SK-N-SH (cell line): ENCODE measurements around the gene ATP8B1. TPM values are rescaled to one million over a fixed set of nuclear protein-coding genes. Genes with fewer than 3 reads are reported as not detected.
"Not testable (repeated sequence)": the region's sequence is repeated elsewhere in the genome, so short reads cannot be mapped to it uniquely, and the experiment has no call there.

Experiments
- CTCF ChIA-PET: fragments of 300-600, 350-600 bp; formaldehyde crosslinking; extraction: SDS; loops from one replicate; lab custom pipeline; 2021; lab: Yijun Ruan, JAX
- POLR2A ChIA-PET: fragments of 350-600 bp; sonication (Branson Sonifier 250); formaldehyde crosslinking; extraction: SDS; loops from one replicate; lab custom pipeline; 2020; ENCODE audit warnings: antibody characterized with exemption, inconsistent platforms; lab: Yijun Ruan, JAX
- DNase-seq: peaks from one replicate; pipeline ENCODE4 v3.0.0; 2012
- H2AFZ ChIP-seq: fragments of 200-600 bp; sonication (generic); 2 replicates; pipeline ENCODE4 v1.8.1; 2016; ENCODE audit warnings: antibody characterized with exemption, mild to moderate bottlenecking, low read depth
- H3F3A ChIP-seq: fragments of 200-600 bp; sonication (generic); replicated peaks from 2 replicates; pipeline ENCODE3; 2016; ENCODE audit warnings: antibody characterized with exemption, mild to moderate bottlenecking; ENCODE audit not compliant: insufficient read depth
- H3K27ac ChIP-seq, 2 experiments: fragments of 200-500 bp in 1 of 2; fragments of 200-600 bp in 1 of 2; sonication (Bioruptor generic) in 1 of 2; sonication (generic), shearing (Covaris generic) in 1 of 2; 2 replicates each; pipeline versions ENCODE4 v1.5.1 to v1.6.1; 2014 to 2016; ENCODE audit warnings: low read depth in 2 of 2, inconsistent platforms in 1 of 2, low read length in 1 of 2, mild to moderate bottlenecking in 1 of 2, mixed read lengths in 1 of 2
- H3K27me3 ChIP-seq: fragments of 200-600 bp; sonication (generic), shearing (Covaris generic); 2 replicates; pipeline ENCODE4 v1.6.1; 2016; ENCODE audit warnings: mixed run types; ENCODE audit not compliant: insufficient read depth
- H3K36me3 ChIP-seq, 2 experiments: fragments of 200-500 bp in 1 of 2; fragments of 200-600 bp in 1 of 2; sonication (Bioruptor generic) in 1 of 2; sonication (generic) in 1 of 2; replicated peaks in 1 of 2; 2 replicates each; pipeline versions ENCODE3 to v1.5.1; 2014 to 2016; ENCODE audit warnings: low read length in 1 of 2, mild to moderate bottlenecking in 1 of 2; ENCODE audit not compliant: insufficient read depth in 2 of 2, control insufficient read depth in 1 of 2
- H3K4me1 ChIP-seq, 2 experiments: fragments of 200-500 bp in 1 of 2; fragments of 200-600 bp in 1 of 2; sonication (Bioruptor generic) in 1 of 2; sonication (generic), shearing (Covaris generic) in 1 of 2; 2 replicates each; pipeline versions ENCODE4 v1.5.1 to v1.6.1; 2014 to 2016; ENCODE audit warnings: low read depth in 1 of 2, low read length in 1 of 2, mixed run types in 1 of 2; ENCODE audit not compliant: insufficient read depth in 2 of 2, control insufficient read depth in 1 of 2
- H3K4me2 ChIP-seq: fragments of 200-600 bp; sonication (generic), shearing (Covaris generic); 2 replicates; pipeline ENCODE4 v1.6.1; 2017; ENCODE audit warnings: mixed run types
- H3K4me3 ChIP-seq, 2 experiments: fragments of 200-500 bp in 1 of 2; fragments of 200-600 bp in 1 of 2; sonication (Bioruptor generic) in 1 of 2; sonication (generic), shearing (Covaris generic) in 1 of 2; 2 replicates each; pipeline versions ENCODE4 v1.5.1 to v1.8.1; 2014 to 2016; ENCODE audit warnings: low read depth in 2 of 2, inconsistent platforms in 1 of 2, low read length in 1 of 2, mild to moderate bottlenecking in 1 of 2, mixed read lengths in 1 of 2, moderate library complexity in 1 of 2
- H3K79me2 ChIP-seq: fragments of 200-600 bp; sonication (generic); 2 replicates; pipeline ENCODE4 v1.8.1; 2017; ENCODE audit warnings: mild to moderate bottlenecking; ENCODE audit not compliant: insufficient read depth
- H3K9ac ChIP-seq: fragments of 200-600 bp; sonication (generic); 2 replicates; pipeline ENCODE4 v1.6.1; 2017; ENCODE audit warnings: mixed run types
- H3K9me2 ChIP-seq: fragments of 200-600 bp; sonication (generic); 2 replicates; pipeline ENCODE4 v1.6.1; 2017; ENCODE audit warnings: mixed run types
- H3K9me3 ChIP-seq: fragments of 200-600 bp; sonication (generic); 2 replicates; pipeline ENCODE4 v1.6.1; 2017; ENCODE audit warnings: mixed run types, mild to moderate bottlenecking, moderate library complexity
- H4K20me1 ChIP-seq: fragments of 200-600 bp; sonication (generic); 2 replicates; pipeline ENCODE4 v1.6.1; 2017; ENCODE audit warnings: mild to moderate bottlenecking, mixed run types; ENCODE audit not compliant: insufficient read depth
- EP300 ChIP-seq, 2 experiments: IDR thresholded peaks; 2 replicates each; pipeline versions ENCODE4 v1.4.0 to v1.6.1; 2012; ENCODE audit warnings: borderline replicate concordance in 1 of 2, low read depth in 1 of 2, low read length in 1 of 2
- FOXM1 ChIP-seq: IDR thresholded peaks from 2 replicates; pipeline ENCODE4 v1.4.0; 2012; ENCODE audit warnings: low read depth, mild to moderate bottlenecking
- GABPA ChIP-seq: IDR thresholded peaks from 2 replicates; pipeline ENCODE4 v1.4.0; 2012; ENCODE audit warnings: low read depth, mild to moderate bottlenecking
- GATA2 ChIP-seq: sonication (generic); formaldehyde crosslinking; IDR thresholded peaks from 2 replicates; pipeline ENCODE4 v1.5.0; 2020; ENCODE audit warnings: mild to moderate bottlenecking, missing genetic modification reagents
- MAX ChIP-seq: IDR thresholded peaks from 2 replicates; pipeline ENCODE4 v1.4.0; 2012; ENCODE audit warnings: low read depth
- MEF2A ChIP-seq: IDR thresholded peaks from 2 replicates; pipeline ENCODE4 v1.4.0; 2012; ENCODE audit warnings: low read depth, borderline replicate concordance
- TAF1 ChIP-seq: IDR thresholded peaks from 2 replicates; pipeline ENCODE4 v1.6.1; 2012; ENCODE audit warnings: low read depth, mild to moderate bottlenecking, low read length, moderate library complexity, borderline replicate concordance
- TCF12 ChIP-seq: IDR thresholded peaks from 2 replicates; pipeline ENCODE4 v1.4.0; 2012
- TEAD4 ChIP-seq: IDR thresholded peaks from 2 replicates; pipeline ENCODE4 v1.4.0; 2012; ENCODE audit warnings: mild to moderate bottlenecking, borderline replicate concordance; ENCODE audit not compliant: insufficient read depth
- YY1 ChIP-seq: IDR thresholded peaks from 2 replicates; pipeline ENCODE4 v1.4.0; 2012; ENCODE audit warnings: low read depth, mild to moderate bottlenecking
- WGBS: methylation state at CpG from one replicate; pipeline ENCODE4 v1.1.6; 2017; ENCODE audit warnings: low lambda C conversion rate; 5-methylcytosine and 5-hydroxymethylcytosine counted together
- polyA plus RNA-seq, 3 experiments: library from polyadenylated mRNA; depleted of rRNA; stranded (reverse); fragments of >200 nt; gene quantifications; 2 replicates each; pipeline ENCODE4 v1.2.3, GENCODE V29; 2012

The ATP8B1 gene
- polyA plus RNA-seq, 1 of the 3 experiments (the other 2 are of a cell fraction), result 43.8 TPM

GRCh38 chr18:57738078-57738477, 65.0 kb downstream of the ATP8B1 start (continued):
- no peak for TF ChIP-seq FOXM1

- Histone ChIP-seq H3K27ac (peak overlapping the region in 1 of 2 experiments; percentile 47; a peak in 2 of 4 replicates), H2AFZ (no peak overlapping the region), H3K9ac (no peak overlapping the region), H3K9me2 (no peaks in the 10 kb centered on the region), H3K79me2 (peaks cover 96% of the 10 kb centered on the region), H3K9me3 (no peaks in the 10 kb centered on the region), H3K27me3 (no peaks in the 10 kb centered on the region), H3K4me2 (peak overlapping the region; percentile 39; the same call in 1 of the 2 replicates), H4K20me1 (peaks cover 33% of the 10 kb centered on the region), H3K4me3 (no peak overlapping the region), H3F3A (peaks cover 26% of the 10 kb centered on the region), H3K36me3 (peaks cover 0 to 16% of the 10 kb centered on the region in 2 experiments), H3K4me1 (peaks cover 0 to 22% of the 10 kb centered on the region in 2 experiments; a peak in 2 of 4 replicates)
- ChIA-PET POLR2A (no interaction called here), CTCF (no interaction called here)
- no peak for TF ChIP-seq GATA2 (CRISPR knock-in tag)
- TF ChIP-seq MEF2A, result no peak
- TF ChIP-seq MAX, result peak; percentile 70
- TF ChIP-seq GABPA, result 0 out of 2 replicates have a peak, but pooled peaks have one; percentile 19
- TF ChIP-seq TAF1, result no peak
- peak; percentile 30; the same call in 1 of the 2 replicates for TF ChIP-seq TCF12
- TF ChIP-seq EP300 (IDR thresholded peaks at IDR 0.05; ENCODE audit: borderline replicate concordance in 1 of 2, low read depth in 1 of 2, low read length in 1 of 2), result no peak
- 44% methylated on average over 8 of the region's 8 CpGs for WGBS
- no peak for DNase-seq
Measured at GRCh38 chr18:57737400-57738060, 65.6 kb downstream of the ATP8B1 start.

DNA sequence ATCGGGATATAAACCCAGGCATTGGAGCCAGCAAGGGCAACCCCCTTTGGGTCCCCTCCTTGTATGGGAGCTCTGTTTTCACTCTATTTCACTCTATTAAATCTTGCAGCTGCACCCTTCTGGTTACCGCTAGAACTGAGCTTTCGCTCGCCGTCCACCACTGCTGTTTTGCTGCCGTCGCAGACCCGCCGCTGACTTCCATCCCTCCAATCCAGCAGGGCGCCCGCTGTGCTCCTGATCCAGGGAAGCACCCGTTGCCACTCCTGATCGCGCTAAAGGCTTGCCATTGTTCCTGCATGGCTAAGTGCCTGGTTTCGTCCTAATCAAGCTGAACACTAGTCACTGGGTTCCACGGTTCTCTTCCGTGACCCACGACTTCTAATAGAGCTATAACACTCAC, 68.1 kb downstream of the ATP8B1 start:
- POLR2A ChIA-PET, H3K9me3 ChIP-seq, H3K4me3 ChIP-seq, H3K27ac ChIP-seq, H3K4me2 ChIP-seq, DNase-seq, H3K27me3 ChIP-seq, H3K9me2 ChIP-seq, H2AFZ ChIP-seq, CTCF ChIA-PET, H3K9ac ChIP-seq: not testable (repeated sequence)
- 98% methylated on average over 18 of the region's 18 CpGs for WGBS
- Histone ChIP-seq H3K79me2 (peaks cover 92% of the 10 kb centered on the region), H3F3A (peaks cover 42% of the 10 kb centered on the region), H4K20me1 (peaks cover 27% of the 10 kb centered on the region), H3K4me1 (peaks cover 0 to 18% of the 10 kb centered on the region in 2 experiments; a peak in 2 of 4 replicates), H3K36me3 (peaks cover 2 to 19% of the 10 kb centered on the region in 2 experiments)

GRCh38 chr18:57733861-57734260, 69.3 kb downstream of the ATP8B1 start:
- CTCF ChIA-PET, result interaction anchor here (0.9 kb wide), 1 partner anchor 172 kb away, joined by 3 read pairs; no protein-coding TSS in a partner anchor
- POLR2A ChIA-PET, result no interaction called here

More at GRCh38 chr18:57733861-57734260, 69.3 kb downstream of the ATP8B1 start:
- Histone ChIP-seq H3F3A (peaks cover 48% of the 10 kb centered on the region), H3K4me3 (no peak overlapping the region), H3K36me3 (peaks cover 5 to 18% of the 10 kb centered on the region in 2 experiments), H3K27me3 (no peaks in the 10 kb centered on the region), H4K20me1 (peaks cover 29% of the 10 kb centered on the region), H3K9me3 (no peaks in the 10 kb centered on the region), H2AFZ (no peak overlapping the region), H3K4me2 (no peak overlapping the region), H3K27ac (no peak overlapping the region), H3K9ac (no peak overlapping the region), H3K4me1 (peaks cover 0 to 27% of the 10 kb centered on the region in 2 experiments; a peak in 2 of 4 replicates), H3K9me2 (no peaks in the 10 kb centered on the region), H3K79me2 (peaks cover 90% of the 10 kb centered on the region)
- TF ChIP-seq MAX (no peak), YY1 (no peak), TEAD4 (no peak)
- no peak for DNase-seq
- WGBS, result 93% methylated on average over 3 of the region's 3 CpGs
